HUES48 (cell line): ENCODE results near the gene KRT79.

Experiments
- H3K27ac ChIP-seq: one replicate; pipeline ENCODE4 v1.7.0; 2013; ENCODE audit warnings: low read depth, low read length, inconsistent platforms
- H3K27me3 ChIP-seq: 2 replicates; pipeline ENCODE4 v1.6.1; 2013; ENCODE audit warnings: mild to moderate bottlenecking, low read length; ENCODE audit not compliant: control insufficient read depth, insufficient read depth
- H3K36me3 ChIP-seq: 2 replicates; pipeline ENCODE4 v1.6.1; 2013; ENCODE audit warnings: low read length; ENCODE audit not compliant: control insufficient read depth, insufficient read depth
- H3K4me1 ChIP-seq: 2 replicates; pipeline ENCODE4 v1.6.1; 2013; ENCODE audit warnings: mild to moderate bottlenecking, low read length; ENCODE audit not compliant: control insufficient read depth, insufficient read depth
- H3K4me3 ChIP-seq: 2 replicates; pipeline ENCODE4 v1.5.1; 2013; ENCODE audit warnings: mild to moderate bottlenecking, low read depth, low read length
- H3K9ac ChIP-seq: 2 replicates; pipeline ENCODE4 v1.6.1; 2013; ENCODE audit warnings: mild to moderate bottlenecking, low read depth, low read length, moderate library complexity
- H3K9me3 ChIP-seq: 2 replicates; pipeline ENCODE4 v1.6.1; 2013; ENCODE audit warnings: low read length; ENCODE audit not compliant: control insufficient read depth, insufficient read depth

Gene KRT79

GRCh38 chr12:52822771-52823510 lies 11.2 kb downstream of the KRT79 start:
- H3K27ac ChIP-seq: no peak overlapping the region
- H3K9me3 ChIP-seq: no peaks in the 10 kb centered on the region
- peaks cover 6% of the 10 kb centered on the region; the same call in 1 of the 2 replicates for H3K4me1 ChIP-seq
- H3K4me3 ChIP-seq: no peak overlapping the region
- no peaks in the 10 kb centered on the region for H3K27me3 ChIP-seq
- no peak overlapping the region for H3K9ac ChIP-seq
- no peaks in the 10 kb centered on the region for H3K36me3 ChIP-seq

- Histone ChIP-seq H3K27ac (no peak overlapping the region), H3K4me3 (no peak overlapping the region), H3K36me3 (no peaks in the 10 kb centered on the region), H3K9ac (no peak overlapping the region), H3K27me3 (no peaks in the 10 kb centered on the region), H3K4me1 (no peaks in the 10 kb centered on the region), H3K9me3 (no peaks in the 10 kb centered on the region)
These were observed 12.1 kb downstream of the KRT79 start for GRCh38 chr12:52821826-52822660.

GRCh38 chr12:52821071-52821730 lies 12.9 kb downstream of the KRT79 start:
- H3K27ac ChIP-seq: no peak overlapping the region
- no peak overlapping the region for H3K9ac ChIP-seq
- no peaks in the 10 kb centered on the region for H3K36me3 ChIP-seq
- H3K27me3 ChIP-seq: no peaks in the 10 kb centered on the region
- no peaks in the 10 kb centered on the region for H3K4me1 ChIP-seq
- no peaks in the 10 kb centered on the region for H3K9me3 ChIP-seq
- H3K4me3 ChIP-seq: no peak overlapping the region

GRCh38 chr12:52820521-52820920 lies 13.6 kb downstream of the KRT79 start:
- no peaks in the 10 kb centered on the region for H3K4me1 ChIP-seq
- no peaks in the 10 kb centered on the region for H3K9me3 ChIP-seq
- no peaks in the 10 kb centered on the region for H3K36me3 ChIP-seq
- no peak overlapping the region for H3K9ac ChIP-seq
- H3K27me3 ChIP-seq: no peaks in the 10 kb centered on the region
- no peak overlapping the region for H3K27ac ChIP-seq
- no peak overlapping the region for H3K4me3 ChIP-seq

GRCh38 chr12:52819731-52820510 lies 14.2 kb downstream of the KRT79 start:
- Histone ChIP-seq H3K4me1 (no peaks in the 10 kb centered on the region), H3K27me3 (no peaks in the 10 kb centered on the region)

GRCh38 chr12:52818887-52819420 lies 15.2 kb downstream of the KRT79 start:
- Histone ChIP-seq H3K4me3 (no peak overlapping the region), H3K27me3 (no peaks in the 10 kb centered on the region), H3K9me3 (no peaks in the 10 kb centered on the region), H3K9ac (no peak overlapping the region), H3K27ac (no peak overlapping the region), H3K36me3 (no peaks in the 10 kb centered on the region), H3K4me1 (no peaks in the 10 kb centered on the region)

More at GRCh38 chr12:52819731-52820510, 14.2 kb downstream of the KRT79 start:
- Histone ChIP-seq H3K27ac (no peak overlapping the region), H3K9me3 (no peaks in the 10 kb centered on the region), H3K4me3 (no peak overlapping the region), H3K36me3 (no peaks in the 10 kb centered on the region), H3K9ac (no peak overlapping the region)

- Histone ChIP-seq H3K4me1 (no peaks in the 10 kb centered on the region), H3K27me3 (no peaks in the 10 kb centered on the region), H3K9me3 (no peaks in the 10 kb centered on the region), H3K27ac (no peak overlapping the region), H3K9ac (no peak overlapping the region), H3K4me3 (no peak overlapping the region), H3K36me3 (no peaks in the 10 kb centered on the region)
These were observed 15.7 kb downstream of the KRT79 start for GRCh38 chr12:52818388-52818787.

GRCh38 chr12:52817699-52818238 lies 16.3 kb downstream of the KRT79 start:
- Histone ChIP-seq H3K9me3 (no peaks in the 10 kb centered on the region), H3K27me3 (no peaks in the 10 kb centered on the region), H3K4me3 (no peak overlapping the region), H3K4me1 (no peaks in the 10 kb centered on the region), H3K36me3 (no peaks in the 10 kb centered on the region), H3K27ac (no peak overlapping the region), H3K9ac (no peak overlapping the region)

- no peak overlapping the region for H3K27ac ChIP-seq
- H3K4me1 ChIP-seq: no peaks in the 10 kb centered on the region
- no peaks in the 10 kb centered on the region for H3K27me3 ChIP-seq
- no peaks in the 10 kb centered on the region for H3K9me3 ChIP-seq
- H3K36me3 ChIP-seq: no peaks in the 10 kb centered on the region
- H3K9ac ChIP-seq: no peak overlapping the region
- H3K4me3 ChIP-seq: no peak overlapping the region
These were observed 17.0 kb downstream of the KRT79 start for GRCh38 chr12:52817003-52817698.
